ENCODE results near the gene CEBPZ. TPM values are rescaled to one million over a fixed set of nuclear protein-coding genes. Genes with fewer than 3 reads are reported as not detected.

CEBPZ gene
- total and polyA plus RNA-seq, 2 of the 13 experiments (the other 11 are each of a cell fraction or from before 2014, with no cell fraction given), result 14.4 to 117 TPM

DNA sequence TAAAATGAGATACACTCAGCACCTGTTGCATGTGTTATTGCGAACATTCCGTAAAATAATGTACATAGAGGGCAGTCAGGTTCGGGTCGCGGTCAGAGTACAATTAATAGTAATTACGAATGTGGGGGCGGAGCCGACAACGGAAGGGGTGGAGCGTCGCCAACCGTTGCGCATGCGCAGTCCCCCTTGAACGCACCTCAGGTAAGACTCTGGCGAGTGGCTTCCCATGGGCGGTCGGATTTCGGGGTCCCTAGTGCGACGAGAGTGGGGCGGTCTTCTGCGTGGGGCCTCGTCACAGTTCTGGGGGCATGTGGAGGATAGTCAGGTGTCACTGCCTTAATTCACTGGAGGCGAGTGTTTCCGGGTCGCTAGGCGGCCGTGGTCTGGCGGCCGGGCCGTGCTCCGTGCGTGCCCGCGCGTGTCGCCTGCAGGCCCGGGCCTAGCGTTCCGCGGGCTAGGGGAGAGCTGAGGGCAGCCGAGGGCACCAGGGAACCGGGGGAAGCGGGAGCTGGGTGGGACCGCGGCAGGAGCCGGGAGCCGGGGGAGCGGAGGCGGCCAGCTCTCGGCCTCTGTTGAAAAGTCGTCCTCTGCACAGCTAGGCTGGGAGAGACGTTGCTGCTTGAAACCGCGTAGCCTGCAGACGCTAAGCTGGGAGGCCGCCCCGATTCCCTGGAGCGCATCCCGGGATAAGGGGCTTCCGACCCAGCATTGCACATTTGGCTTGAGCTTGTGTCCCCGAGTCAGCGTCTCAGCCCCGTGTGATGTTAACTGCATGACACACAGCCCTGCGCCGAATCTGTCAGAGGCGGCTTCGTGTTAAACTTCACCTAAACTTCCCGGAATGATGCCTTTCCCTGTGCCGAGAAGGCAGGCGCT lies 34.8 kb downstream of the CEBPZ start, which contains the start of gene CEBPZOS (continued):
- TF ChIP-seq, protein P1, sequence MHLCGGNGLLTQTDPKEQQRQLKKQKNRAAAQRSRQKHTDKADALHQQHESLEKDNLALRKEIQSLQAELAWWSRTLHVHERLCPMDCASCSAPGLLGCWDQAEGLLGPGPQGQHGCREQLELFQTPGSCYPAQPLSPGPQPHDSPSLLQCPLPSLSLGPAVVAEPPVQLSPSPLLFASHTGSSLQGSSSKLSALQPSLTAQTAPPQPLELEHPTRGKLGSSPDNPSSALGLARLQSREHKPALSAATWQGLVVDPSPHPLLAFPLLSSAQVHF (CRISPR knock-in tag; IDR thresholded peaks at IDR 0.05), result no peak; the same call in 1 of the 2 replicates
- TF ChIP-seq FOSL1 (CRISPR knock-in tag; IDR thresholded peaks at IDR 0.05; ENCODE audit: borderline replicate concordance) (peak; percentile 50; the same call in 1 of the 2 replicates), HHEX (CRISPR knock-in tag; IDR thresholded peaks at IDR 0.05) (0 out of 2 replicates have a peak, but pooled peaks have one; percentile 8), ZZZ3 (CRISPR knock-in tag; IDR thresholded peaks at IDR 0.05; ENCODE audit: borderline replicate concordance) (peak; percentile 81), HNRNPUL1 (IDR thresholded peaks at IDR 0.05; ENCODE audit: low read depth, low read length) (no peak), ZNF678 (CRISPR knock-in tag; IDR thresholded peaks at IDR 0.05) (0 out of 2 replicates have a peak, but pooled peaks have one; percentile 72), GATAD1 (CRISPR knock-in tag; IDR thresholded peaks at IDR 0.05) (peak; percentile 76), NCOR1 (IDR thresholded peaks at IDR 0.05; ENCODE audit: borderline replicate concordance, low read length) (no peak), MXD4 (CRISPR knock-in tag; IDR thresholded peaks at IDR 0.05) (no peak; the same call in 1 of the 2 replicates), CREB1 (IDR thresholded peaks at IDR 0.05) (peak; percentile 63), CREB1 (CRISPR knock-in tag; IDR thresholded peaks at IDR 0.05) (no peak), MED13 (CRISPR knock-in tag; IDR thresholded peaks at IDR 0.05) (peak; percentile 86; the same call in 1 of the 2 replicates)
- TF ChIP-seq, protein P2, sequence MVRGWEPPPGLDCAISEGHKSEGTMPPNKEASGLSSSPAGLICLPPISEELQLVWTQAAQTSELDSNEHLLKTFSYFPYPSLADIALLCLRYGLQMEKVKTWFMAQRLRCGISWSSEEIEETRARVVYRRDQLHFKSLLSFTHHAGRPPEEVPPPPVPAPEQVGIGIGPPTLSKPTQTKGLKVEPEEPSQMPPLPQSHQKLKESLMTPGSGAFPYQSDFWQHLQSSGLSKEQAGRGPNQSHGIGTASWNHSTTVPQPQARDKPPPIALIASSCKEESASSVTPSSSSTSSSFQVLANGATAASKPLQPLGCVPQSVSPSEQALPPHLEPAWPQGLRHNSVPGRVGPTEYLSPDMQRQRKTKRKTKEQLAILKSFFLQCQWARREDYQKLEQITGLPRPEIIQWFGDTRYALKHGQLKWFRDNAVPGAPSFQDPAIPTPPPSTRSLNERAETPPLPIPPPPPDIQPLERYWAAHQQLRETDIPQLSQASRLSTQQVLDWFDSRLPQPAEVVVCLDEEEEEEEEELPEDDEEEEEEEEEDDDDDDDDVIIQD (CRISPR knock-in tag; IDR thresholded peaks at IDR 0.05; ENCODE audit: low read depth), result peak; percentile 91; the same call in 1 of the 2 replicates
- TF ChIP-seq, protein P3, sequence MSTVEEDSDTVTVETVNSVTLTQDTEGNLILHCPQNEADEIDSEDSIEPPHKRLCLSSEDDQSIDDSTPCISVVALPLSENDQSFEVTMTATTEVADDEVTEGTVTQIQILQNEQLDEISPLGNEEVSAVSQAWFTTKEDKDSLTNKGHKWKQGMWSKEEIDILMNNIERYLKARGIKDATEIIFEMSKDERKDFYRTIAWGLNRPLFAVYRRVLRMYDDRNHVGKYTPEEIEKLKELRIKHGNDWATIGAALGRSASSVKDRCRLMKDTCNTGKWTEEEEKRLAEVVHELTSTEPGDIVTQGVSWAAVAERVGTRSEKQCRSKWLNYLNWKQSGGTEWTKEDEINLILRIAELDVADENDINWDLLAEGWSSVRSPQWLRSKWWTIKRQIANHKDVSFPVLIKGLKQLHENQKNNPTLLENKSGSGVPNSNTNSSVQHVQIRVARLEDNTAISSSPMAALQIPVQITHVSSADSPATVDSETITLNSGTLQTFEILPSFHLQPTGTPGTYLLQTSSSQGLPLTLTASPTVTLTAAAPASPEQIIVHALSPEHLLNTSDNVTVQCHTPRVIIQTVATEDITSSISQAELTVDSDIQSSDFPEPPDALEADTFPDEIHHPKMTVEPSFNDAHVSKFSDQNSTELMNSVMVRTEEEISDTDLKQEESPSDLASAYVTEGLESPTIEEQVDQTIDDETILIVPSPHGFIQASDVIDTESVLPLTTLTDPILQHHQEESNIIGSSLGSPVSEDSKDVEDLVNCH (CRISPR knock-in tag; IDR thresholded peaks at IDR 0.05), result no peak
- TF ChIP-seq, protein P4, sequence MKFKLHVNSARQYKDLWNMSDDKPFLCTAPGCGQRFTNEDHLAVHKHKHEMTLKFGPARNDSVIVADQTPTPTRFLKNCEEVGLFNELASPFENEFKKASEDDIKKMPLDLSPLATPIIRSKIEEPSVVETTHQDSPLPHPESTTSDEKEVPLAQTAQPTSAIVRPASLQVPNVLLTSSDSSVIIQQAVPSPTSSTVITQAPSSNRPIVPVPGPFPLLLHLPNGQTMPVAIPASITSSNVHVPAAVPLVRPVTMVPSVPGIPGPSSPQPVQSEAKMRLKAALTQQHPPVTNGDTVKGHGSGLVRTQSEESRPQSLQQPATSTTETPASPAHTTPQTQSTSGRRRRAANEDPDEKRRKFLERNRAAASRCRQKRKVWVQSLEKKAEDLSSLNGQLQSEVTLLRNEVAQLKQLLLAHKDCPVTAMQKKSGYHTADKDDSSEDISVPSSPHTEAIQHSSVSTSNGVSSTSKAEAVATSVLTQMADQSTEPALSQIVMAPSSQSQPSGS (CRISPR knock-in tag; IDR thresholded peaks at IDR 0.05), result peak; percentile 19; the same call in 1 of the 2 replicates
- TF ChIP-seq, protein P5, sequence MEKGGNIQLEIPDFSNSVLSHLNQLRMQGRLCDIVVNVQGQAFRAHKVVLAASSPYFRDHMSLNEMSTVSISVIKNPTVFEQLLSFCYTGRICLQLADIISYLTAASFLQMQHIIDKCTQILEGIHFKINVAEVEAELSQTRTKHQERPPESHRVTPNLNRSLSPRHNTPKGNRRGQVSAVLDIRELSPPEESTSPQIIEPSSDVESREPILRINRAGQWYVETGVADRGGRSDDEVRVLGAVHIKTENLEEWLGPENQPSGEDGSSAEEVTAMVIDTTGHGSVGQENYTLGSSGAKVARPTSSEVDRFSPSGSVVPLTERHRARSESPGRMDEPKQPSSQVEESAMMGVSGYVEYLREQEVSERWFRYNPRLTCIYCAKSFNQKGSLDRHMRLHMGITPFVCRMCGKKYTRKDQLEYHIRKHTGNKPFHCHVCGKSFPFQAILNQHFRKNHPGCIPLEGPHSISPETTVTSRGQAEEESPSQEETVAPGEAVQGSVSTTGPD (CRISPR knock-in tag; IDR thresholded peaks at IDR 0.05), result 0 out of 2 replicates have a peak, but pooled peaks have one; percentile 50
- TF ChIP-seq, protein P6, sequence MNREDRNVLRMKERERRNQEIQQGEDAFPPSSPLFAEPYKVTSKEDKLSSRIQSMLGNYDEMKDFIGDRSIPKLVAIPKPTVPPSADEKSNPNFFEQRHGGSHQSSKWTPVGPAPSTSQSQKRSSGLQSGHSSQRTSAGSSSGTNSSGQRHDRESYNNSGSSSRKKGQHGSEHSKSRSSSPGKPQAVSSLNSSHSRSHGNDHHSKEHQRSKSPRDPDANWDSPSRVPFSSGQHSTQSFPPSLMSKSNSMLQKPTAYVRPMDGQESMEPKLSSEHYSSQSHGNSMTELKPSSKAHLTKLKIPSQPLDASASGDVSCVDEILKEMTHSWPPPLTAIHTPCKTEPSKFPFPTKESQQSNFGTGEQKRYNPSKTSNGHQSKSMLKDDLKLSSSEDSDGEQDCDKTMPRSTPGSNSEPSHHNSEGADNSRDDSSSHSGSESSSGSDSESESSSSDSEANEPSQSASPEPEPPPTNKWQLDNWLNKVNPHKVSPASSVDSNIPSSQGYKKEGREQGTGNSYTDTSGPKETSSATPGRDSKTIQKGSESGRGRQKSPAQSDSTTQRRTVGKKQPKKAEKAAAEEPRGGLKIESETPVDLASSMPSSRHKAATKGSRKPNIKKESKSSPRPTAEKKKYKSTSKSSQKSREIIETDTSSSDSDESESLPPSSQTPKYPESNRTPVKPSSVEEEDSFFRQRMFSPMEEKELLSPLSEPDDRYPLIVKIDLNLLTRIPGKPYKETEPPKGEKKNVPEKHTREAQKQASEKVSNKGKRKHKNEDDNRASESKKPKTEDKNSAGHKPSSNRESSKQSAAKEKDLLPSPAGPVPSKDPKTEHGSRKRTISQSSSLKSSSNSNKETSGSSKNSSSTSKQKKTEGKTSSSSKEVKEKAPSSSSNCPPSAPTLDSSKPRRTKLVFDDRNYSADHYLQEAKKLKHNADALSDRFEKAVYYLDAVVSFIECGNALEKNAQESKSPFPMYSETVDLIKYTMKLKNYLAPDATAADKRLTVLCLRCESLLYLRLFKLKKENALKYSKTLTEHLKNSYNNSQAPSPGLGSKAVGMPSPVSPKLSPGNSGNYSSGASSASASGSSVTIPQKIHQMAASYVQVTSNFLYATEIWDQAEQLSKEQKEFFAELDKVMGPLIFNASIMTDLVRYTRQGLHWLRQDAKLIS (CRISPR knock-in tag; IDR thresholded peaks at IDR 0.05), result no peak
